PFSK-1 (cell line): ENCODE data around the gene MRPL1.

Source experiments
- FOXP2 ChIP-seq: optimal IDR thresholded peaks from 2 replicates; pipeline ENCODE3; 2011; ENCODE audit warnings: borderline replicate concordance, control low read depth, inconsistent platforms; ENCODE audit not compliant: insufficient read depth; ENCODE audit errors: extremely low read length, extremely low read depth
- POLR2AphosphoS5 ChIP-seq: IDR thresholded peaks from 2 replicates; pipeline ENCODE4 v1.6.1; 2012; ENCODE audit warnings: low read depth, mild to moderate bottlenecking, control low read depth, low read length, moderate library complexity
- SIN3A ChIP-seq: IDR thresholded peaks from 2 replicates; pipeline ENCODE4 v1.6.1; 2012; ENCODE audit warnings: mild to moderate bottlenecking, low read length, moderate library complexity, borderline replicate concordance; ENCODE audit not compliant: insufficient read depth
- TAF1 ChIP-seq: IDR thresholded peaks from 2 replicates; pipeline ENCODE4 v1.6.1; 2012; ENCODE audit warnings: low read length, control low read depth, borderline replicate concordance; ENCODE audit not compliant: insufficient read depth
- TF ChIP-seq, protein P1 (sequence below), 2 experiments: IDR thresholded peaks; 2 replicates each; pipeline versions ENCODE4 v1.6.1 to v1.8.0; 2011 to 2012; ENCODE audit warnings: low read depth in 2 of 2, low read length in 2 of 2, control low read depth in 1 of 2, inconsistent platforms in 1 of 2, mild to moderate bottlenecking in 1 of 2, moderate library complexity in 1 of 2; ENCODE audit not compliant: insufficient read depth in 1 of 2

MRPL1 gene

DNA sequence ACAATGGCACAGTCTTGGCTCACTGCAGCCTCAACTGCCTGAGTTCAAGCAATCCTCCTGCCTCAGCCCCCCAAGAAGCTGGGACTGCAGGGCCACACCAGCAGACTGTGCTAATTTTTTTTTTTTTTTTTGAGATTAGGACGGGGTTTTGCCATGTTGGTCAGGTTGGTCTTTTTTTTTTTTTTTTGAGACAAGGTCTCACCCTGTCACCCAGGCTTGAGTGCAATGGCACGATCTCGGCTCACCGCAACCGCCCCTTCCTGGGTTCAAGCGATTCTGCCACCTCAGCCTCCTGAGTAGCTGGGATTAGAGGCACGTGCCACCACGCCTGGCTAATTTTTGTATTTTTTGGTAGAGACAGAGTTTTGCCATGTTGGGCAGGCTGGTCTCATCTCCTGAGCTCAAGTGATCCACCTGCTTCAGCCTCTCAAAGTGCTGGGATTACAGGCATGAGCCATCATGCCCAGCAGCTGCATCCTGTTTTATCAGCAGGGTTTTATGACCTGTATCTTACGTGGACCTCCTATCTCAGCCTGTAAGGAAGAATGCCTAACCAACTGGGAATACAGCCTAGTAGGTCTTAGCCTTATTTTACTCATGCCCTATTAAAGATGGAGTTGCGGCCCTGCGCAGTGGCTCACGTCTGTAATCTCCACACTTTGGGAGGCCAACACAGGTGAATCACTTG lies 13.2 kb upstream of the MRPL1 start:
- TF ChIP-seq POLR2AphosphoS5, result no peak
- no peak for TF ChIP-seq TAF1
- no peak for TF ChIP-seq SIN3A

DNA sequence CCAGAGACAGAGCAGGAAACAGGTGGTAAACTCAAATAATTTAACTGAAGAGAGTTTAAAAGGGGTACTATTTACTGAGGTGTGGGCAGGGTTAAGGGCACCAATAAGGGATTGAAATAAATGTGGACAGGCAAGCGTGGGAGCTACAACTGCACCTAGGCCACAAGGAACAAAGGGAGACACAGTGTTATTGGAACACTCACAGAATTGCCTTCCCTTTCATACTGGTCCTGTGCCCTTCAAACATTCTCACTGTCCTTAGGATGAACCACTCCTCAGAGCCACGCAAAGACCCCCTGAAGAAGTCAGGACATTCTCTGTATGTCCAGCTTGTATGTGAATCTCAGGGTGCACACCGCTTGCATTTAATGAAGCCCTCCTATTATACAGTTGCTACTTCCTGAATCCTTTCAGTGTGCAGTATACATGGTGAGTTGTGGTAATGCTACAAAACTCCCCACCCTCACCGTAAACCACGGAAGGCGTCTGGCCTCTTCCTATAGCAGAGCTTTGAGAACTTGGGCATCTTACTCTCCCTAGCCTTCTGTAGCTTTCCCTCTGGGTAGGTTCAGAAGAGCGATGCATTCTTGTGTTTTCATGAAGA lies 9.6 kb upstream of the MRPL1 start:
- TF ChIP-seq, protein P1, sequence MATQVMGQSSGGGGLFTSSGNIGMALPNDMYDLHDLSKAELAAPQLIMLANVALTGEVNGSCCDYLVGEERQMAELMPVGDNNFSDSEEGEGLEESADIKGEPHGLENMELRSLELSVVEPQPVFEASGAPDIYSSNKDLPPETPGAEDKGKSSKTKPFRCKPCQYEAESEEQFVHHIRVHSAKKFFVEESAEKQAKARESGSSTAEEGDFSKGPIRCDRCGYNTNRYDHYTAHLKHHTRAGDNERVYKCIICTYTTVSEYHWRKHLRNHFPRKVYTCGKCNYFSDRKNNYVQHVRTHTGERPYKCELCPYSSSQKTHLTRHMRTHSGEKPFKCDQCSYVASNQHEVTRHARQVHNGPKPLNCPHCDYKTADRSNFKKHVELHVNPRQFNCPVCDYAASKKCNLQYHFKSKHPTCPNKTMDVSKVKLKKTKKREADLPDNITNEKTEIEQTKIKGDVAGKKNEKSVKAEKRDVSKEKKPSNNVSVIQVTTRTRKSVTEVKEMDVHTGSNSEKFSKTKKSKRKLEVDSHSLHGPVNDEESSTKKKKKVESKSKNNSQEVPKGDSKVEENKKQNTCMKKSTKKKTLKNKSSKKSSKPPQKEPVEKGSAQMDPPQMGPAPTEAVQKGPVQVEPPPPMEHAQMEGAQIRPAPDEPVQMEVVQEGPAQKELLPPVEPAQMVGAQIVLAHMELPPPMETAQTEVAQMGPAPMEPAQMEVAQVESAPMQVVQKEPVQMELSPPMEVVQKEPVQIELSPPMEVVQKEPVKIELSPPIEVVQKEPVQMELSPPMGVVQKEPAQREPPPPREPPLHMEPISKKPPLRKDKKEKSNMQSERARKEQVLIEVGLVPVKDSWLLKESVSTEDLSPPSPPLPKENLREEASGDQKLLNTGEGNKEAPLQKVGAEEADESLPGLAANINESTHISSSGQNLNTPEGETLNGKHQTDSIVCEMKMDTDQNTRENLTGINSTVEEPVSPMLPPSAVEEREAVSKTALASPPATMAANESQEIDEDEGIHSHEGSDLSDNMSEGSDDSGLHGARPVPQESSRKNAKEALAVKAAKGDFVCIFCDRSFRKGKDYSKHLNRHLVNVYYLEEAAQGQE (IDR thresholded peaks at IDR 0.05; ENCODE audit: insufficient read depth in 1 of 2, low read depth in 2 of 2, low read length in 2 of 2), result no peak
- TF ChIP-seq SIN3A, result no peak

DNA sequence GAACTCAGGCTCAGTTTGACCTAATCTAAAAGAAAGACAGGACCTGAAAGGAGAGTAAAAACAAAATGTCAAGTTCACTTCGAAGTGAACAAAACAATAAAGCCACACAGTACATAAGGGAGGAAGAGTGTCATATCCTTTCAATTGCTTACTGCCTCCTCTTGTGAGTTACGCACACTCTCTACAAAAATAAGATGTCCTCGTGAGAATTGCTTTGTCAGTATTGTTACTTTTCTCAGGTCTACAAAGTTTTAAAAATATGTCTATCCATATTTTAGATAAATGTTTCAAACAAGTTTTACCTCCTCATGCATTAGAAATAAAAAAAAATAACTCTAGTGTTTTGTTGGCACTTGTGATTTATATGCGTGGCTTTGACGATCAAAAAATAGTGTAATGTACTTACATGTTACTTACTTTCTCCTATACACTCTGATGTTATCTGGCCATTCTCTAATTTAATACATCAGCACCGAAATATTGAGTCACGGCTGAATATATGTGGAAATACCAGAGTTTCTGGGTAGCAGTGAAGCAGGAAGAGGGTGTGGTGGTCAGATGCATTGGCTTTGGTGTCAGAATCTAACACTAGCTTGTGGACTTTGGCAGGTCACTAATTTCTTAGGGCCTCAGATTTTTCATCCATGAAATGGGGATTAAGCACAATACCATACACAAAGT lies 8.1 kb upstream of the MRPL1 start:
- TF ChIP-seq FOXP2, result no peak
- no peak for TF ChIP-seq POLR2AphosphoS5
- TF ChIP-seq, protein P1 (IDR thresholded peaks at IDR 0.05; ENCODE audit: insufficient read depth in 1 of 2, low read depth in 2 of 2, low read length in 2 of 2), result no peak
- TF ChIP-seq TAF1, result no peak

DNA sequence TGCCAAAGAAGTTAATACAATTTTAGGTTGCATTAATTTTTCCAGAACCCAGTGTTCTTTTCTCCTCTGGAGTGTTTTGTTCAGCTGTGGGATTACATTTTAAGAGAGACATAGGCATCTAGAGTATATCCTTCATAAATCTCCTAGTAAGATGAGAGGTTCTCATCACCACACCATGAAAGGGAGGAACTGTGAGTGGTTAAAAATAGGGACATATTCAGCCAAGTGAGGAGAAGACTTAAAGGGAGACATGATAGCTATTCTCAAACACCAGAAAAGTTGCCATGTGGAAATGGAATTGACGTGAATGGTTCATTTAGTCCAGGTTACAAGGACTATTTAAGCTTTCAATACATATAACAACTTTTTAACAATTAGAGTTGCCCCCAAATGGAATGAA lies 6.5 kb upstream of the MRPL1 start:
- TF ChIP-seq, protein P1 (IDR thresholded peaks at IDR 0.05; ENCODE audit: insufficient read depth in 1 of 2, low read depth in 2 of 2, low read length in 2 of 2), result no peak
- no peak for TF ChIP-seq TAF1
- TF ChIP-seq FOXP2, result no peak
- no peak for TF ChIP-seq POLR2AphosphoS5
- TF ChIP-seq SIN3A, result no peak

DNA sequence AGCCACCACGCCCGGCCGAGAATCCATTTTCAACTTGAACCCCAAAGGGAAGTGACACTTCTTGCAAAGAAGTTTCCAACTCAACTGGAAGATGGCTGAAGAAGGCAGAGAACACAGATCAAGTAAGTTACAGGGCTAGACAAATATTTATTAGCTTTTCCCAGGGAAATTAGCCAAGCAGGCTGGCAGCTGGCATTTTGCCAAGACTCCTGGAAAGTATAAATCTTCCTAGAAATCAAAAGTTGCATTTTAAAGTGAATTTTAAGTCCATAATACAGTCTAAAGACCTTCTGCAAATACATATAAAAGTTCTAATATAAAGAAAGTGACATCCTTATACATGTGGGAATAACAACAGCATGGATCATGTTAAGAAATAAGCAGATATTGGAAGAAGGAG lies 3.4 kb upstream of the MRPL1 start:
- TF ChIP-seq POLR2AphosphoS5 (no peak), TAF1 (no peak), FOXP2 (no peak), SIN3A (no peak)
- TF ChIP-seq, protein P1 (IDR thresholded peaks at IDR 0.05; ENCODE audit: insufficient read depth in 1 of 2, low read depth in 2 of 2, low read length in 2 of 2), result no peak
